PC-3 (cell line): Measurements from ENCODE around the gene TIMM17A.

Source experiments
- EZH2phosphoT487 ChIP-seq: fragments of 300-600 bp; sonication (generic); IDR thresholded peaks from 2 replicates; pipeline ENCODE4 v1.6.1; 2018; ENCODE audit warnings: mild to moderate bottlenecking, antibody characterized with exemption, low read length, borderline replicate concordance
- TF ChIP-seq, protein P1 (sequence below): fragments of 300-600 bp; sonication (generic); conservative IDR thresholded peaks from 2 replicates; pipeline ENCODE4 v1.5.1; 2017; ENCODE audit warnings: antibody characterized with exemption, low read depth, mild to moderate bottlenecking, low read length

DNA sequence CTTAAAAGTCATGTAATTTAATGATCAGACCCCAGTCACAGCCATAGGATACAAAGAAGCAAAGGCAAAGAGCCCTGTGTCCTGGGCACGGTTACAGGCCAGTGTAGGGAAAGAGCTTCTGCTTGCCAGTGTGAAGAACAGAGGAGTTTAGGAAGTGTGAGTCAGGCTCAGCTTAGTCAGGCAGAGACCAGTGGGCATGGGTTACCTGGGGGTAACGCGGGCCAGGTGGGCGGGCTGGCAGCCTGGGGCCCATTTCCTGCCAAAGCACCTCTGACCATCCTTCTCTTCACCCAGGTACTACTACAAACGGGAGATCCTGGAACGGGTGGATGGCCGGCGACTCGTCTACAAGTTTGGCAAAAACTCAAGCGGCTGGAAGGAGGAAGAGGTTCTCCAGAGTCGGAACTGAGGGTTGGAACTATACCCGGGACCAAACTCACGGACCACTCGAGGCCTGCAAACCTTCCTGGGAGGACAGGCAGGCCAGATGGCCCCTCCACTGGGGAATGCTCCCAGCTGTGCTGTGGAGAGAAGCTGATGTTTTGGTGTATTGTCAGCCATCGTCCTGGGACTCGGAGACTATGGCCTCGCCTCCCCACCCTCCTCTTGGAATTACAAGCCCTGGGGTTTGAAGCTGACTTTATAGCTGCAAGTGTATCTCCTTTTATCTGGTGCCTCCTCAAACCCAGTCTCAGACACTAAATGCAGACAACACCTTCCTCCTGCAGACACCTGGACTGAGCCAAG, 59.8 kb downstream of the TIMM17A start:
- TF ChIP-seq, protein P1, sequence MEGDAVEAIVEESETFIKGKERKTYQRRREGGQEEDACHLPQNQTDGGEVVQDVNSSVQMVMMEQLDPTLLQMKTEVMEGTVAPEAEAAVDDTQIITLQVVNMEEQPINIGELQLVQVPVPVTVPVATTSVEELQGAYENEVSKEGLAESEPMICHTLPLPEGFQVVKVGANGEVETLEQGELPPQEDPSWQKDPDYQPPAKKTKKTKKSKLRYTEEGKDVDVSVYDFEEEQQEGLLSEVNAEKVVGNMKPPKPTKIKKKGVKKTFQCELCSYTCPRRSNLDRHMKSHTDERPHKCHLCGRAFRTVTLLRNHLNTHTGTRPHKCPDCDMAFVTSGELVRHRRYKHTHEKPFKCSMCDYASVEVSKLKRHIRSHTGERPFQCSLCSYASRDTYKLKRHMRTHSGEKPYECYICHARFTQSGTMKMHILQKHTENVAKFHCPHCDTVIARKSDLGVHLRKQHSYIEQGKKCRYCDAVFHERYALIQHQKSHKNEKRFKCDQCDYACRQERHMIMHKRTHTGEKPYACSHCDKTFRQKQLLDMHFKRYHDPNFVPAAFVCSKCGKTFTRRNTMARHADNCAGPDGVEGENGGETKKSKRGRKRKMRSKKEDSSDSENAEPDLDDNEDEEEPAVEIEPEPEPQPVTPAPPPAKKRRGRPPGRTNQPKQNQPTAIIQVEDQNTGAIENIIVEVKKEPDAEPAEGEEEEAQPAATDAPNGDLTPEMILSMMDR = no peak
- no peak for TF ChIP-seq EZH2phosphoT487
